PC-9 (cell line): ENCODE measurements around the gene HBZ. TPM values are rescaled to one million over a fixed set of nuclear protein-coding genes. Genes with fewer than 3 reads are reported as not detected.
"Not testable (repeated sequence)": the region's sequence is repeated elsewhere in the genome, so short reads cannot be mapped to it uniquely, and the experiment has no call there.

Source experiments
- BruUV-seq: library from RNA; stranded (reverse); fragments of 400-500 nt; replicated peaks from 2 replicates; lab custom pipeline; 2021; lab: Mats Ljungman, UMichigan
- CTCF ChIA-PET: fragments of 300-600 bp; sonication (Branson Sonifier 250); formaldehyde crosslinking; loops from one replicate; lab custom pipeline; 2022; ENCODE audit warnings: antibody characterized with exemption; lab: Charles Lee
- POLR2A ChIA-PET: fragments of 300-600 bp; sonication (Branson Sonifier 250); formaldehyde crosslinking; loops from one replicate; lab custom pipeline; 2022; ENCODE audit warnings: antibody characterized with exemption; ENCODE audit not compliant: unreplicated experiment; lab: Charles Lee
- DNase-seq, 2 experiments: peaks; one replicate each; pipeline versions ENCODE4 v3.0.0 to v3.0.0-alpha.2; 2015 to 2022; ENCODE audit warnings: mixed read lengths in 1 of 2
- H2AFZ ChIP-seq: fragments of 200-600 bp; sonication (generic); 2 replicates; pipeline ENCODE4 v1.8.1; 2017; ENCODE audit warnings: antibody characterized with exemption
- H3F3A ChIP-seq: fragments of 200-600 bp; sonication (generic); 2 replicates; pipeline ENCODE4 v1.8.1; 2017; ENCODE audit warnings: antibody characterized with exemption, mild to moderate bottlenecking, low read depth; ENCODE audit not compliant: insufficient read depth
- H3K27ac ChIP-seq: fragments of 200-600 bp; sonication (generic); 2 replicates; pipeline ENCODE4 v1.6.1; 2016; ENCODE audit warnings: mixed run types
- H3K27me3 ChIP-seq: fragments of 200-600 bp; sonication (generic); 2 replicates; pipeline ENCODE4 v1.6.1; 2016; ENCODE audit warnings: low read depth, mixed run types; ENCODE audit not compliant: insufficient read depth
- H3K36me3 ChIP-seq: fragments of 200-600 bp; sonication (generic); 2 replicates; pipeline ENCODE4 v1.6.1; 2016; ENCODE audit warnings: low read depth, mixed run types
- H3K4me1 ChIP-seq: fragments of 200-600 bp; sonication (generic); replicated peaks from 2 replicates; pipeline ENCODE4 v1.6.1; 2016; ENCODE audit warnings: mixed run types; ENCODE audit not compliant: insufficient read depth
- H3K4me2 ChIP-seq: fragments of 200-600 bp; sonication (generic); 2 replicates; pipeline ENCODE4 v1.6.1; 2017; ENCODE audit warnings: mixed run types
- H3K4me3 ChIP-seq: fragments of 200-600 bp; sonication (generic); 2 replicates; pipeline ENCODE4 v1.6.1; 2016; ENCODE audit warnings: mixed run types
- H3K79me2 ChIP-seq: fragments of 200-600 bp; sonication (generic); 2 replicates; pipeline ENCODE4 v1.6.1; 2017; ENCODE audit warnings: low read depth, mixed run types
- H3K9me2 ChIP-seq: fragments of 200-600 bp; sonication (generic); 2 replicates; pipeline ENCODE4 v1.8.1; 2017; ENCODE audit warnings: mild to moderate bottlenecking; ENCODE audit not compliant: insufficient read depth
- H3K9me3 ChIP-seq: fragments of 200-600 bp; sonication (generic); 2 replicates; pipeline ENCODE4 v1.8.1; 2016; ENCODE audit warnings: low read depth; ENCODE audit not compliant: insufficient read depth
- H4K20me1 ChIP-seq: fragments of 200-600 bp; sonication (generic); 2 replicates; pipeline ENCODE4 v1.8.1; 2017; ENCODE audit not compliant: insufficient read depth
- EZH2 ChIP-seq: fragments of 200-600 bp; sonication (generic); IDR thresholded peaks from 2 replicates; pipeline ENCODE4 v1.8.0; 2017; ENCODE audit warnings: antibody characterized with exemption, low read depth
- intact Hi-C: fragments of 100-400 bp; cut with micrococcal nuclease; formaldehyde crosslinking; loops from one replicate; pipeline ENCODE4 v1.10.0; 2022; ENCODE audit not compliant: unreplicated experiment
- total RNA-seq: library from RNA; stranded (reverse); gene quantifications from 2 replicates; pipeline ENCODE4 v1.2.3, GENCODE V29; 2021
- TF ChIP-seq, protein P1 (sequence below): fragments of 200-600 bp; sonication (generic); conservative IDR thresholded peaks from 2 replicates; pipeline ENCODE4 v1.6.1; 2017; ENCODE audit warnings: mixed run types, antibody characterized with exemption, mild to moderate bottlenecking, moderate library complexity

The HBZ gene
- total RNA-seq, 1 experiment from 2014 or later, result not detected

- intact Hi-C loops, result no loop called here
Measured at GRCh38 chr16:175011-175949, 22.8 kb downstream of the HBZ start.

GRCh38 chr16:176006-176405, 23.6 kb downstream of the HBZ start:
- not testable (repeated sequence) for BruUV-seq, DNase-seq

More at GRCh38 chr16:175011-175949, 22.8 kb downstream of the HBZ start:
- TF ChIP-seq, protein P1, sequence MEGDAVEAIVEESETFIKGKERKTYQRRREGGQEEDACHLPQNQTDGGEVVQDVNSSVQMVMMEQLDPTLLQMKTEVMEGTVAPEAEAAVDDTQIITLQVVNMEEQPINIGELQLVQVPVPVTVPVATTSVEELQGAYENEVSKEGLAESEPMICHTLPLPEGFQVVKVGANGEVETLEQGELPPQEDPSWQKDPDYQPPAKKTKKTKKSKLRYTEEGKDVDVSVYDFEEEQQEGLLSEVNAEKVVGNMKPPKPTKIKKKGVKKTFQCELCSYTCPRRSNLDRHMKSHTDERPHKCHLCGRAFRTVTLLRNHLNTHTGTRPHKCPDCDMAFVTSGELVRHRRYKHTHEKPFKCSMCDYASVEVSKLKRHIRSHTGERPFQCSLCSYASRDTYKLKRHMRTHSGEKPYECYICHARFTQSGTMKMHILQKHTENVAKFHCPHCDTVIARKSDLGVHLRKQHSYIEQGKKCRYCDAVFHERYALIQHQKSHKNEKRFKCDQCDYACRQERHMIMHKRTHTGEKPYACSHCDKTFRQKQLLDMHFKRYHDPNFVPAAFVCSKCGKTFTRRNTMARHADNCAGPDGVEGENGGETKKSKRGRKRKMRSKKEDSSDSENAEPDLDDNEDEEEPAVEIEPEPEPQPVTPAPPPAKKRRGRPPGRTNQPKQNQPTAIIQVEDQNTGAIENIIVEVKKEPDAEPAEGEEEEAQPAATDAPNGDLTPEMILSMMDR, result no peak
- no peak for TF ChIP-seq EZH2
- no peak for DNase-seq
- H3K27ac ChIP-seq, result no peak overlapping the region
- H3K9me2 ChIP-seq, result no peaks in the 10 kb centered on the region
- peaks cover 26% of the 10 kb centered on the region for H3K27me3 ChIP-seq
- no peaks in the 10 kb centered on the region for H3K4me1 ChIP-seq
- no peaks in the 10 kb centered on the region for H3K79me2 ChIP-seq
- peaks cover 9% of the 10 kb centered on the region; the same call in 1 of the 2 replicates for H4K20me1 ChIP-seq
- H2AFZ ChIP-seq, result no peak overlapping the region
- H3K4me3 ChIP-seq, result no peak overlapping the region
- H3K4me2 ChIP-seq, result no peak overlapping the region
- ChIA-PET POLR2A (no interaction called here), CTCF (interaction anchor here (0.7 kb wide), 2 partner anchors 15 to 109 kb away, joined by 3 read pairs; no protein-coding TSS in a partner anchor)
- no TSS peak for BruUV-seq
- H3K36me3 ChIP-seq, result no peaks in the 10 kb centered on the region
- H3F3A ChIP-seq, result peaks cover 16% of the 10 kb centered on the region; the same call in 1 of the 2 replicates
- no peaks in the 10 kb centered on the region for H3K9me3 ChIP-seq

DNA sequence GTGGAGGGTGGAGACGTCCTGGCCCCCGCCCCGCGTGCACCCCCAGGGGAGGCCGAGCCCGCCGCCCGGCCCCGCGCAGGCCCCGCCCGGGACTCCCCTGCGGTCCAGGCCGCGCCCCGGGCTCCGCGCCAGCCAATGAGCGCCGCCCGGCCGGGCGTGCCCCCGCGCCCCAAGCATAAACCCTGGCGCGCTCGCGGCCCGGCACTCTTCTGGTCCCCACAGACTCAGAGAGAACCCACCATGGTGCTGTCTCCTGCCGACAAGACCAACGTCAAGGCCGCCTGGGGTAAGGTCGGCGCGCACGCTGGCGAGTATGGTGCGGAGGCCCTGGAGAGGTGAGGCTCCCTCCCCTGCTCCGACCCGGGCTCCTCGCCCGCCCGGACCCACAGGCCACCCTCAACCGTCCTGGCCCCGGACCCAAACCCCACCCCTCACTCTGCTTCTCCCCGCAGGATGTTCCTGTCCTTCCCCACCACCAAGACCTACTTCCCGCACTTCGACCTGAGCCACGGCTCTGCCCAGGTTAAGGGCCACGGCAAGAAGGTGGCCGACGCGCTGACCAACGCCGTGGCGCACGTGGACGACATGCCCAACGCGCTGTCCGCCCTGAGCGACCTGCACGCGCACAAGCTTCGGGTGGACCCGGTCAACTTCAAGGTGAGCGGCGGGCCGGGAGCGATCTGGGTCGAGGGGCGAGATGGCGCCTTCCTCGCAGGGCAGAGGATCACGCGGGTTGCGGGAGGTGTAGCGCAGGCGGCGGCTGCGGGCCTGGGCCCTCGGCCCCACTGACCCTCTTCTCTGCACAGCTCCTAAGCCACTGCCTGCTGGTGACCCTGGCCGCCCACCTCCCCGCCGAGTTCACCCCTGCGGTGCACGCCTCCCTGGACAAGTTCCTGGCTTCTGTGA, 24.3 kb downstream of the HBZ start, which contains the start of gene HBA1:
TSS of gene HBA1 (plus strand) at position 204 of the 906 bp plus-strand sequence. CDS start at position 241, 37 bp downstream.
- H3K4me1 ChIP-seq, H3K9me3 ChIP-seq, H3K79me2 ChIP-seq, H3K27ac ChIP-seq, H3K4me3 ChIP-seq, CTCF ChIA-PET, BruUV-seq, H3K36me3 ChIP-seq, H3K9me2 ChIP-seq, POLR2A ChIA-PET, H2AFZ ChIP-seq, DNase-seq, H4K20me1 ChIP-seq, H3K4me2 ChIP-seq, intact Hi-C loops: not testable (repeated sequence)
- peaks cover 16% of the 10 kb centered on the region; the same call in 1 of the 2 replicates for H3F3A ChIP-seq
- H3K27me3 ChIP-seq, result peaks cover 18% of the 10 kb centered on the region

More at GRCh38 chr16:176006-176405, 23.6 kb downstream of the HBZ start:
- H3K9me3 ChIP-seq, H3K79me2 ChIP-seq, intact Hi-C loops, H3K27ac ChIP-seq, H3K36me3 ChIP-seq, CTCF ChIA-PET, H2AFZ ChIP-seq, H4K20me1 ChIP-seq, POLR2A ChIA-PET, H3K9me2 ChIP-seq, H3K4me1 ChIP-seq, H3K4me2 ChIP-seq, H3K4me3 ChIP-seq: not testable (repeated sequence)
- peaks cover 23% of the 10 kb centered on the region for H3K27me3 ChIP-seq
- H3F3A ChIP-seq, result peaks cover 16% of the 10 kb centered on the region; the same call in 1 of the 2 replicates
